H1 (cell line): ENCODE results near the gene RNF151. TPM values are rescaled to one million over a fixed set of nuclear protein-coding genes. Genes with fewer than 3 reads are reported as not detected.

ENCODE experiments used
- BACH1 ChIP-seq: IDR thresholded peaks from 2 replicates; pipeline ENCODE4 v1.6.1; 2012; ENCODE audit warnings: low read length, improper control_type of control experiment
- CBX5 ChIP-seq: fragments of 300-800, 300-1000 bp; sonication (generic); IDR thresholded peaks from 2 replicates; pipeline ENCODE4 v1.7.1; 2016; ENCODE audit warnings: antibody characterized with exemption, low read length, low read depth
- CHD2 ChIP-seq: IDR thresholded peaks from 2 replicates; pipeline ENCODE4 v1.6.1; 2012; ENCODE audit warnings: low read length, improper control_type of control experiment
- GTF2F1 ChIP-seq: IDR thresholded peaks from 2 replicates; pipeline ENCODE4 v1.6.1; 2012; ENCODE audit warnings: low read depth, low read length, improper control_type of control experiment, borderline replicate concordance
- JUND ChIP-seq: IDR thresholded peaks from 2 replicates; pipeline ENCODE4 v1.6.1; 2011; ENCODE audit warnings: mild to moderate bottlenecking, improper control_type of control experiment, low read length
- KDM1A ChIP-seq: fragments of 200-600, 300-600 bp; sonication (generic); IDR thresholded peaks from 2 replicates; pipeline ENCODE4 v1.7.1; 2016; ENCODE audit warnings: mild to moderate bottlenecking, low read length, borderline replicate concordance
- POLR2AphosphoS5 ChIP-seq: IDR thresholded peaks from 2 replicates; pipeline ENCODE4 v1.6.1; 2011; ENCODE audit warnings: low read depth, low read length
- RXRA ChIP-seq: IDR thresholded peaks from 2 replicates; pipeline ENCODE4 v1.6.1; 2011; ENCODE audit warnings: low read depth, mild to moderate bottlenecking, low read length, moderate library complexity; ENCODE audit not compliant: insufficient read depth
- SIRT6 ChIP-seq: IDR thresholded peaks from one replicate; pipeline ENCODE4 v1.7.1; 2012; ENCODE audit warnings: low read length, inconsistent platforms
- TBP ChIP-seq: IDR thresholded peaks from 2 replicates; pipeline ENCODE4 v1.6.1; 2011; ENCODE audit warnings: low read depth, low read length, improper control_type of control experiment
- USF2 ChIP-seq: IDR thresholded peaks from 2 replicates; pipeline ENCODE4 v1.6.1; 2011; ENCODE audit warnings: low read length, improper control_type of control experiment
- polyA plus RNA-seq, 7 experiments: library from polyadenylated mRNA; depleted of rRNA in 3 of 7; stranded (reverse) in 5 of 7; unstranded in 2 of 7; fragments of >200 nt in 5 of 7; fragments of 200-250 nt in 2 of 7; gene quantifications; 1 replicate in 5 of 7; 2 replicates in 1 of 7; 4 replicates in 1 of 7; pipeline versions ENCODE4 v1.2.1 to v1.2.3, GENCODE V29; 2011 to 2013; ENCODE audit warnings: missing spikeins in 2 of 7, mixed read lengths in 2 of 7
- total RNA-seq: library from RNA; stranded (reverse); fragmentation: NEBNext Ultra II Directional; extraction: Animal tissue kit (Norgen Biotek cat#: 25700); gene quantifications from 2 replicates; pipeline ENCODE4 v1.2.1, GENCODE V29; 2021

RNF151 gene
- total and polyA plus RNA-seq, 2 of the 8 experiments (the other 6 are each of a cell fraction or from before 2014, with no cell fraction given), result not detected

- TF ChIP-seq USF2 (no peak), CBX5 (no peak), TBP (no peak), JUND (no peak), RXRA (no peak), SIRT6 (no peak), BACH1 (no peak), GTF2F1 (no peak), POLR2AphosphoS5 (no peak), CHD2 (no peak), KDM1A (no peak)
- TF ChIP-seq, all 59 proteins: peak for 0
These were observed 24.4 kb upstream of the RNF151 start (continued) for GRCh38 chr16:1942047-1942809.
